ENCODE data around the gene TTPAL.

Gene TTPAL

GRCh38 chr20:44429017-44429339 is 46.7 kb upstream of the TTPAL start:
- ChIA-PET POLR2A (no interaction called here), CTCF (no interaction called here)
- TF ChIP-seq CTCF (IDR thresholded peaks at IDR 0.05; ENCODE audit: insufficient read depth, low read length, missing control alignments), result no peak
- DNase-seq (ENCODE audit: low read depth, low spot score), result no peak
- no peak overlapping the region for H3K4me3 ChIP-seq (ENCODE audit: low read depth, low read length)

GRCh38 chr20:44429419-44430269 is 46.0 kb upstream of the TTPAL start:
- ChIA-PET CTCF (no interaction called here), POLR2A (no interaction called here)
- H3K4me3 ChIP-seq (ENCODE audit: low read depth, low read length), result no peak overlapping the region
- TF ChIP-seq CTCF (IDR thresholded peaks at IDR 0.05; ENCODE audit: insufficient read depth, low read length, missing control alignments), result no peak
- DNase-seq (ENCODE audit: low read depth, low spot score), result no peak

DNA sequence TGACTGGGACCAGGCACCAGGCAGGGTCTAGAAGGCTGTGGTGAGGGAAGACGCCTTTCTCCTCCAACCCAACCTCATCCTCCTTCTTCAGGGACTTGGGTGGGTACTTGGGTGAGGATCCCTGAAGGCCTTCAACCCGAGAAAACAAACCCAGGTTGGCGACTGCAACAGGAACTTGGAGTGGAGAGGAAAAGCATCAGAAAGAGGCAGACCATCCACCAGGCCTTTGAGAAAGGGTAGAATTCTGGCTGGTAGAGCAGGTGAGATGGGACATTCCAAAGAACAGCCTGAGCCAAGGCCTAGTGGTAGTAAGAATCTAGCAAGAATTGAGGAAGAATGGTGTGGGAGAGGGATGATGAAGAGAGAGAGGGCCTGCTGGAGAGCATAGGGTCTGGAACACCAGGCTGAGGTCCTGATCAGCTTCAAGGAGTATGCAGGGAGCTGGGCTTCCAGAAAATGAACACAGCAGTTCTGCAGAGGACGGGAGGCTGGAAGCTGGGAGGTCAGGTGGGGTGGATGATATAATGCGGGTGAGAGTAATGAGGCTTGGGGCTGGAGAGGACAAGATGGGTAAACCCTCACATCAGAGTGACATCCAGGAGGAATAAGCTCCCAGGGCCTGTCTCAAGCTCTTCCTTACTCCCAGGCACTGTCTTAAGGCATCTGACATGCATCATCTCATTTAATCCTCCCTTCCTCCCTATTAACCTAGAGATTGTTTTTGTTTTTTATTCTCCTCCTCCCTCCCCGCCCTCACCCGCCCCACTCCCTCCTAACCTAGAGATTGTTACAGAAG is 45.2 kb upstream of the TTPAL start:
- POLR2A ChIA-PET, result no interaction called here
- CTCF ChIA-PET, result no interaction called here
- no peak for DNase-seq (ENCODE audit: low read depth, low spot score)

DNA sequence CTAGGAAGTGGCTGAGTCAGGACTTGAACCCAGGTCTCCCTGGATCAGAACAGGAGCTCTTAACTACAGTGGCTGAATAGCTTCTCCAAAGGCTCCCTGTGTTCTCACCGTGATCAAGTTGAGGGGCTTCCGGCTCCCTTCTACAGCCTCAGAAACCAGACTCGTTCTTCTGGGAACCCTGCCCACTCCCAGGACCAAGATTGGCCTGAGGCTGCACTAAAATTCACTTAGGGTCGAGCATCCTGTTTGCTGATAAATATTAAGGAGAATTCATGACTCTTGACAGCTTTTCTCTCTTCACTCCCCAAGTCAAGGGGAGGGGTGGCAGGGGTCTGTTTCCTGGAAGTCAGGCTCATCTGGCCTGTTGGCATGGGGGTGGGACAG is 44.6 kb upstream of the TTPAL start:
- ChIA-PET CTCF (no interaction called here), POLR2A (no interaction called here)
- no peak for DNase-seq (ENCODE audit: low read depth, low spot score)
- no peak overlapping the region for H3K4me3 ChIP-seq (ENCODE audit: low read depth, low read length)
- no peak for TF ChIP-seq CTCF (IDR thresholded peaks at IDR 0.05; ENCODE audit: insufficient read depth, low read length, missing control alignments)

More for the DNA sequence above, 45.2 kb upstream of the TTPAL start:
- H3K4me3 ChIP-seq (ENCODE audit: low read depth, low read length), result no peak overlapping the region
- no peak for TF ChIP-seq CTCF (IDR thresholded peaks at IDR 0.05; ENCODE audit: insufficient read depth, low read length, missing control alignments)

GRCh38 chr20:44431502-44432234 is 44.0 kb upstream of the TTPAL start:
- no peak overlapping the region for H3K4me3 ChIP-seq (ENCODE audit: low read depth, low read length)
- ChIA-PET CTCF (no interaction called here), POLR2A (no interaction called here)
- no peak for TF ChIP-seq CTCF (IDR thresholded peaks at IDR 0.05; ENCODE audit: insufficient read depth, low read length, missing control alignments)
- DNase-seq (ENCODE audit: low read depth, low spot score), result no peak
